Suprapubic skin (tissue), 3 donors: Measurements from ENCODE around the gene NBAS.

Experiments used
- CTCF ChIP-seq, 2 donors: fragments of 200-600 bp in 1 of 2; fragments of 450-650 bp in 1 of 2; sonication (generic) in 1 of 2; IDR thresholded peaks; one replicate each; pipeline ENCODE4 v1.5.1; 2016 to 2019; ENCODE audit warnings: antibody characterized with exemption in 2 of 2, mild to moderate bottlenecking in 1 of 2, moderate library complexity in 1 of 2
- POLR2A ChIP-seq, 2 donors: fragments of 450-650 bp; IDR thresholded peaks; one replicate each; pipeline ENCODE4 v1.6.1; 2017; ENCODE audit warnings: antibody characterized with exemption in 2 of 2, mild to moderate bottlenecking in 2 of 2, moderate library complexity in 2 of 2

- TF ChIP-seq POLR2A (IDR thresholded peaks at IDR 0.05) (no peak), CTCF (IDR thresholded peaks at IDR 0.05) (no peak)
Observed at GRCh38 chr2:15544227-15544626, 16.9 kb downstream of the NBAS start.
